LHCN-M2 (cell line): ENCODE data around the gene TNIK. TPM values are rescaled to one million over a fixed set of nuclear protein-coding genes. Genes with fewer than 3 reads are reported as not detected.
A peak's percentile ranks its signal among the peaks of the same experiment; 100 is the strongest.

Experiments
- DNase-seq: peaks from one replicate; pipeline ENCODE4 v3.0.0-alpha.2; 2012; ENCODE audit warnings: low read depth
- total RNA-seq: library from RNA; depleted of rRNA; stranded (reverse); fragments of >200 nt; gene quantifications from 2 replicates; pipeline ENCODE4 v1.2.3, GENCODE V29; 2014

The TNIK gene
- total RNA-seq, 1 experiment from 2014 or later, result 0.23 TPM

DNA sequence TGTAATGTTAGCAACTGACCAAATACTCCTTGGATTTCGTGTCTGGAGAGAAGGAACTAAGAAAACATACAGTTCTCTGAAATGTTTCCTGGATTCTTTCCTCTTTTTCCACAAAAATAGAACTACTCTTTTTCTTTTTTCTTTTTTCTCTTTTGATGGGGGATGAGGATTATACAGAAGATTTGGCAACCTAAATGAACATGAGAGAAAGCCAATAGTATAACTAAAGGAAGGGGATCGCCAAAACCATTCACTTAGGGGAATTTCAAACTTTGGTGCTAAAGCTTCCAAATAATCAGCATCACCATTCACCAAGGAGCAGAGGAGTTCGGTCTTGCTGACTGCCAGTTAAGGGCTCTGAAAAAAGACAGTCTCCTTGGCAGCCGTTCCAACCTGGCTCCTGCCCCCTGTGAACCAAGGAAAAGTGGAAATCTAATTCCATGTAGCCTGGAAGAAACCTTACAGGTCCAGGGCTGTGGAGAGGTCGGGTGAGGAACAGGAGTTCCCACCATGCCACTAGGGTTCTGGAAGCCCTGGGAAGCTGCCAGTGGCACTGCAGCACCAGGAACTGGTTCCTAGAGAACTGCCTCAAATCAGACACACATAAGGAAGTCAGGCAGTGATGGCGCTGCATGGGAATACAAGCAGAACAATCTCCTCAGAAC, 176.9 kb downstream of the TNIK start:
- peak; percentile 9 for DNase-seq

GRCh38 chr3:171282041-171282440, 178.2 kb downstream of the TNIK start:
- peak; percentile 46 for DNase-seq

GRCh38 chr3:171281256-171281992, 178.8 kb downstream of the TNIK start:
- no peak for DNase-seq

DNA sequence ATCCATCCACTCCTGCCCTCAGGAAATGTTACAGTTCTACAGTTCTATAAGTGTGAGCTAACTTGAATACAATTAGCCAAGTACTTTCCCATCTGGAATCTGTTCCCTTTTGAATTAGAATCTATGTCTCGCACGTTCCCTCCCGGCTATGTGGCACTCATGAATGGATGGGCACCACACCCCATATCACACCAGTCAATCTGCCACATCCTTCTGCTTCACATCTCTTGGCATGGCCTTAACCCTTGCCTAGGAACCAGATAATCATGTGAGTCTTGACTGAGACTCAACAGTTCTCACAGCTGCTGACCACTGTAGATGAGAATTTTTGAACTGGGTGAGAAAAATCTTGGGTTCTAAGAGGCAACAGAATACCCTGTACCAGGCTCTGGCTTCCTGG, 180.2 kb downstream of the TNIK start:
- DNase-seq, result no peak

- no peak for DNase-seq
Observed at GRCh38 chr3:171278299-171278590, 182.0 kb downstream of the TNIK start.

DNA sequence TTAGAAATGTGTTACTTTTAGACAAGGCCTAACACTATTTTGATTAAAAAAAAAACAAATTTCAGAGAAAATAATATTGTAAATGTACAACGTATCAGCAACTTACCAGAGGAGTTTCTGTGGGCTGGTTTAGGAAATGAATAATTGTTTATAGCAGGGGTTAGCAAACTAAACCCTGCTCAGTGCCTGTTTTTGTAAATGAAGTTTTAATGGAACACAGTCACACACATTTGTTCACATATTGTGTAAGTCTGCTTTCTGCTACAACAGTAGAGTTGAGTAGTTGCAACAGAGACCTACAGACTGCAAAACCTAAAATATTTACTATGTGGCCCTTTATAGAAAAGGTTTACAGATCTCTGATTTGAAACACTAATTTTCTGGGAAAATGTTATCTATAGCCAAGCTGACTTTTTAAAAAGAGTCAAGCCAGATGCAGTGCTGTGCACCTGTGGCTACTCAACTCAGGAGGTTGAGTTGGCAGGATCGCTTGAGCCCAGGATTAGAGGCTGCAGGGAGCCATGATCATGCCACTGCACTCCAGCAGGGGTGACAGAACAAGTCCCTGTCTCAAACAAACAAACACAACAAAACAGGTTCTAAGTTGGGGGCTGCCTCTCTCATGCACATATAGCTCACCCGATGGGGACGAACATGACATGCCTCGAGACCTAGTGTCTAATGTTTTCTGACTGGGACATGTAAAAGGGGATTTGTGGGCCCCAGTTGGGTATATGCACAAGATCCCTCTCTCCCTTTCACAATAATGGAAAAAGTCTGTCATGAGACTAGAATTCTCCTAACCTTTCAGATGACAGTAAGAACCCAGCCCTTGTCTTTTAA, 182.5 kb downstream of the TNIK start:
- DNase-seq, result no peak

GRCh38 chr3:171276923-171277322, 183.3 kb downstream of the TNIK start:
- no peak for DNase-seq

GRCh38 chr3:171274222-171274621, 186.0 kb downstream of the TNIK start:
- DNase-seq, result no peak

GRCh38 chr3:171270541-171270940, 189.7 kb downstream of the TNIK start:
- no peak for DNase-seq

DNA sequence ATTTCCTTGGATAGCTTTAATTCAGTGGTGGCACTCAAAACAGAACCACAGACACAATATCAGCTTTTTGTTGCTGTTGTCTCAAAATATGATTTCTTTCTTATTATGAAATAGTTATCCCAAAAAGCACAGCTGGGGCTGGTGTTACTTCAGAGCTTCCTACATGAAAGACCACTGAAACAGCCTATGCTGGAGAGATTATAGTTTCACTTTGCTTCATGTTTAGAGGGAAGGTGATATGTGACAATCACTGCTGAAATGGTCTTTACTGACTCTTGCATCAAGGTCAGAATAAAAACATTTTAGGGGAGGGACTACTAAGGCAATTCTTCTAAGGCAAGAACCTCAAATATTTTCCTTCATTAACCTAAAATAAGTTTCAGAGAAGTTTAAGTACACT, 190.7 kb downstream of the TNIK start:
- DNase-seq, result peak; percentile 16

GRCh38 chr3:171268677-171269076, 191.5 kb downstream of the TNIK start:
- DNase-seq, result no peak

- no peak for DNase-seq
Observed at GRCh38 chr3:171267104-171267503, 193.1 kb downstream of the TNIK start.

DNA sequence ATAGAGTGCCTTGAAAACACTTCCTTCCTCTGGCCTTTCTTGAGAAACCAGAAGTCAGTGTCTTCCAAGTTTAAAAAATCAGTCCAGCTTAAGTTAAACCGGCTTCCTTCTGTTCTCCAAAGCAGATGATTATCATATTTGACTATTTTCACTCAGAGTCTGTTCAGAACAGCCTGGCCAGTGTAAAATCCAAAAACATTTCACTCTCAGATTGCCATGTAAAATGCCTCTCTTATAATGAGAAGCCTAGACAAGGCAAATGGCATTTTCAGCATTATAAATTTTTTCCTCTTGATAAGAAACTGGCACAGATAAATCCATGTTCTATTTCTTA, 193.5 kb downstream of the TNIK start:
- DNase-seq, result no peak

- no peak for DNase-seq
Observed at GRCh38 chr3:171266034-171266739, 194.0 kb downstream of the TNIK start.

DNA sequence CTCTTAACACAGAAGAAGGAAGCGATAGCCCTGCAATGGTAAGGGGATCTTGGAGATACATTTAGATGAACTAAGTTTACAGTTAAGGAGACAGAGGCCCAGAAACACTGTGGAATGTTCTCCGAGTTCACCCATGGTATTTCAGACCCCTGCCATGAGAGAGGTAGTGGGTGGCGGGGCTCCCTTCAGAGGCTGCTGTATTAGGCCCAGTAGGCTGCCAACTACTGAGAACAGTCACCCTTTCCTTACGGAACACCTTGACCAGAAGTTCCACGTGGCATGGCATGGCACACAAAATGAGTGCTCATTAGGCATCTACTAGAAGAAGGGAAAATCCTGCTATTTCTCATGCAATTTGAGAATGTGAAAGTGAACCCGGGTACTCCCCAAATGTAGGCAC, 195.4 kb downstream of the TNIK start:
- no peak for DNase-seq

- peak; percentile 33 for DNase-seq
Observed at GRCh38 chr3:171262431-171262830, 197.8 kb downstream of the TNIK start.

DNA sequence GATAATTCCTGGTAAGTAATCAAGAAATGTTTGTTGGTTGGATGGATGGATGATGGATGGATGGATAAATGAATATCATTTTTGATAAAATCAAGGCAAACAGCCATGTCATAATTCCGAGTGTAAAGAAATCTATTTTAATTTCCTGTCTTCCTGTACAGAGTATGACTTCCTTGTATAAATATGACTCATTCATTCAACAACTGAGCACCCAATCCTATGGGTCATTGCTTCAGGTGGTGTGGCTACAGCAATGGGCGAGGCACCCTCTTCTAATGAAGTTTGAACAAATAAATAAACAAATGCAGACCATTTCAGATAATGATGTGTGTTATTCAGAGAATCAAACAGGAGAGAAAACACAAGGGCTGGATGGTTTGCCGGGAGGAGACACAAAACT, 198.7 kb downstream of the TNIK start:
- peak; percentile 30 for DNase-seq

DNA sequence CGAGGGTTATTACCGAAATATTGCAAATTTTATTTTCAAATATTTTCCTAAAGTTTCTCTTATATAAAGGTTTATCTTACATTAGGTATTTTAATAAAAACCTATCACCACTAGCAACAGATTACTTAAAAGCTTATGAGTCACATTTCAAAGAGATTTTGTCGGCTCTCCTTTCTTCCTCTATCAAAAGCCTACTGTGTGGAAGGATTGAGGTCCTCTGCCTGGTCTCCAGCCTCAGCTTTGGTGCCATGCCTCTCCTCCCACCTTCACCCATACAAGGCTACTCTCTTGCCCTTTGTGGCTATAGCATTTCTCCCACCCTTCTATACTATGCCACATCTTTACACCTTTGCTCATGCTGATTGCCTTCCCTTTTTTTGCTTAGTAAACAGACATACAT, 199.3 kb downstream of the TNIK start:
- no peak for DNase-seq

DNA sequence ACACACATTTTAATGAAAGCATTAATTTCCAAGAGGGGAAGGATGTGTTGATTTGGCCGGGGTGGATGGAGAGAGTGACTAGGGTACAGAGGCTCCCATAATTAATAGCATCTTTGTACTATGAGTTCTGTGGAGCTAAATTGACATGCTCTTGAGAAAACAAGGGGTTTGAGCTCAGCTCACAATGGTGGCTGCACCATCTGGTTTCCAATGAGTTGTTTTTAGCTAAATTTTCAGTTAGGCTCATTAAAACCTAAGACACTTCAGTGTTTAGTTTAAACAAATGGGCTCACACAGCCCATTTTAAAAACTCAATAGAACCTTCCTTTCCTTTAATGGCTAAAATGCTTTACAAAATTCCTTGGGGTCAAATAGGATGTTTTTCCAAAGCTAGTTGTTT, 199.7 kb downstream of the TNIK start:
- DNase-seq, result no peak

- DNase-seq, result peak; percentile 15
Observed at GRCh38 chr3:171258316-171258715, 201.9 kb downstream of the TNIK start.

DNA sequence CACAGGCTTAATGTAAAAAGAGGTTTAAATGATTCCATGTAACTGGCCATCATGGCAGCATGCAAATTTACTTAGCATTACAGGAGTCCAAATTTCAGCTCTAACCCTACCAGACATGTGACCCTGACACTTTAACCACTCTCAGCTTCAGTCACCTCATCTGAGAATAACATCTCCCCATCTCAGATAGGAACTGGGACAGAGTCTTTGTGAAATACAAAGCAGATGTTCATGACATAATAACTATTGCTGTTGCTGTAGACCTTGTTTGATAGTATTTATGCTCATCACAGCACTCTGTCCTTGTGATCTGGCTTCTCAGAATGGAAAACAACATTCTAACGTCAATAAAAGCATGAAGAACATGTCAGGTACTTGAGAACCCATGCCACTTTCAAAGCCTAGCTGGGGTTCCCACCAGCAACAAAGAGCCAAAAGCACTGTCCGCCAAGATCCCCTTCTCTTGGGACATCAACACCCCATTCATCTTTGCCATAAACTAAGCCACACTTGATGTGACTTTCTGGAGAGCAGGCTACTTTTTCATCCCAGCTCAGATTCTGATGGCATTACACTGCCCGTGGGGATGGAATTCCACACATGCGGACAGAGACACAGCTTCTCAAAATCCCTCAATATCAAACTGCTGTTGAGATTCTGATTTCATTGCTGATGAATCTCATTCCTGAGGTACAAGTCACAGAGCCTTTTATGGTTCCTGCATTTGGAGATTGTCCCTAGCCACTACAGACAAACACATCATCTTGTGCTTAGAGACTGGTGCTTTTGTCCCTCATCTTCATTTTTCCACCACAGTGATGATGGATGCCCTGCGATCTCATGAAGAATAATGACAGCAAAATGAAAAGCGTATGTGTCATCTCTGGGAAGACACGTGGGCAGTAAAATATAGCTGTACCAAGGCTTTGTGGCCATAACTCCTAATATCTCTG, 202.7 kb downstream of the TNIK start:
- DNase-seq, result peak; percentile 71
